Measurements from ENCODE around the gene SLC26A1. TPM values are rescaled to one million over a fixed set of nuclear protein-coding genes. Genes with fewer than 3 reads are reported as not detected.
"Not testable (repeated sequence)": the region's sequence is repeated elsewhere in the genome, so short reads cannot be mapped to it uniquely, and the experiment has no call there.

SLC26A1 gene
- total RNA-seq, 4 donors from 2014 or later, result not detected

- no peak for DNase-seq
- H3K36me3 ChIP-seq, result no peaks in the 10 kb centered on the region
- H3K4me3 ChIP-seq, result peak overlapping the region in 1 of 4 donors; percentile 49
- H3K27ac ChIP-seq, result no peak overlapping the region
- intact Hi-C loops (cut with DNase I), result no loop called here
- TF ChIP-seq POLR2A (IDR thresholded peaks at IDR 0.05) (no peak), CTCF (IDR thresholded peaks at IDR 0.05) (no peak)
- H3K4me1 ChIP-seq, result peaks cover 11 to 41% (median 28%) of the 10 kb centered on the region in 3 donors
- peaks cover 26 to 99% (median 33%) of the 10 kb centered on the region in 4 donors for H3K27me3 ChIP-seq
- H3K9me3 ChIP-seq, result no peaks in the 10 kb centered on the region
- 41 to 62% methylated on average over 5 to 23 of the region's 48 CpGs for WGBS, 2 donors
Measured at GRCh38 chr4:1001561-1002130, 8.4 kb upstream of the SLC26A1 start.

- intact Hi-C loops (cut with DNase I), result no loop called here
- TF ChIP-seq CTCF (IDR thresholded peaks at IDR 0.05) (no peak), POLR2A (IDR thresholded peaks at IDR 0.05) (no peak)
- WGBS, 2 donors, result 76 to 87% methylated on average over 3 of the region's 15 CpGs
- Histone ChIP-seq H3K9me3 (no peaks in the 10 kb centered on the region), H3K36me3 (no peaks in the 10 kb centered on the region), H3K27ac (no peak overlapping the region), H3K4me1 (peaks cover 11 to 43% (median 28%) of the 10 kb centered on the region in 3 donors), H3K4me3 (no peak overlapping the region), H3K27me3 (peaks cover 26 to 99% (median 33%) of the 10 kb centered on the region in 4 donors)
- DNase-seq, result no peak
Measured at GRCh38 chr4:1000686-1001260, 7.6 kb upstream of the SLC26A1 start.

- intact Hi-C loops (cut with DNase I), result no loop called here
- Histone ChIP-seq H3K27me3 (peaks cover 26 to 95% (median 33%) of the 10 kb centered on the region in 4 donors), H3K36me3 (no peaks in the 10 kb centered on the region), H3K27ac (no peak overlapping the region), H3K9me3 (no peaks in the 10 kb centered on the region), H3K4me1 (peaks cover 11 to 43% (median 28%) of the 10 kb centered on the region in 3 donors), H3K4me3 (no peak overlapping the region)
- DNase-seq, result no peak
- 22 to 75% methylated on average over 4 of the region's 18 CpGs for WGBS, 2 donors
- TF ChIP-seq POLR2A (IDR thresholded peaks at IDR 0.05) (no peak), CTCF (IDR thresholded peaks at IDR 0.05) (no peak)
Measured at GRCh38 chr4:999882-1000425, 6.8 kb upstream of the SLC26A1 start.

GRCh38 chr4:999240-999863 lies 6.1 kb upstream of the SLC26A1 start:
- WGBS, 2 donors, result 31 to 48% methylated on average over 9 to 15 of the region's 21 CpGs
- H3K4me3 ChIP-seq; H3K9me3 ChIP-seq; intact Hi-C loops (cut with DNase I); H3K27ac ChIP-seq; DNase-seq; H3K36me3 ChIP-seq: not testable (repeated sequence)
- H3K27me3 ChIP-seq, result peaks cover 26 to 89% (median 33%) of the 10 kb centered on the region in 4 donors
- peaks cover 11 to 43% (median 28%) of the 10 kb centered on the region in 3 donors for H3K4me1 ChIP-seq

- H3K36me3 ChIP-seq, result no peaks in the 10 kb centered on the region
- H3K4me1 ChIP-seq, result peaks cover 11 to 42% (median 27%) of the 10 kb centered on the region in 3 donors
- TF ChIP-seq CTCF (IDR thresholded peaks at IDR 0.05), result no peak
- TF ChIP-seq POLR2A (IDR thresholded peaks at IDR 0.05), result no peak
- DNase-seq, result no peak
- WGBS, 2 donors, result 29 to 38% methylated on average over 5 to 7 of the region's 12 CpGs
- H3K27ac ChIP-seq, result no peak overlapping the region
- no peaks in the 10 kb centered on the region for H3K9me3 ChIP-seq
- peaks cover 17 to 78% (median 25%) of the 10 kb centered on the region in 4 donors for H3K27me3 ChIP-seq
- intact Hi-C loops (cut with DNase I), result no loop called here
- no peak overlapping the region for H3K4me3 ChIP-seq
Measured at GRCh38 chr4:998096-998691, 5.0 kb upstream of the SLC26A1 start.
